PC-3 (cell line): ENCODE data around the gene ATP1B4. TPM values are rescaled to one million over a fixed set of nuclear protein-coding genes. Genes with fewer than 3 reads are reported as not detected.
A peak's percentile ranks its signal among the peaks of the same experiment; 100 is the strongest.

Experiments
- ATAC-seq: fragments of 200-7000 bp; cut with Tn5 transposase; 2 replicates; pipeline ENCODE4 v1.9.1; 2020; ENCODE audit warnings: mild to moderate bottlenecking, moderate library complexity
- BruUV-seq: library from RNA; stranded (reverse); fragments of 400-500 nt; replicated peaks from 2 replicates; lab custom pipeline; 2021; lab: Mats Ljungman, UMichigan
- CTCF ChIA-PET: fragments of 300-600 bp; sonication (Branson Sonifier 250); formaldehyde crosslinking; loops from one replicate; lab custom pipeline; 2022; ENCODE audit warnings: antibody characterized with exemption; lab: Charles Lee
- POLR2A ChIA-PET: fragments of 300-600 bp; sonication (Branson Sonifier 250); formaldehyde crosslinking; loops from one replicate; lab custom pipeline; 2022; ENCODE audit warnings: antibody characterized with exemption; ENCODE audit not compliant: unreplicated experiment; lab: Charles Lee
- DNase-seq: peaks from one replicate; pipeline ENCODE4 v3.0.0-alpha.2; 2015
- H2AFZ ChIP-seq: fragments of 300-600 bp; sonication (generic); 2 replicates; pipeline ENCODE4 v1.6.0; 2016; ENCODE audit warnings: antibody characterized with exemption, low read length
- H3F3A ChIP-seq: fragments of 300-600 bp; sonication (generic); one replicate; pipeline ENCODE4 v1.6.0; 2017; ENCODE audit warnings: antibody characterized with exemption, low read length, control low read depth, mild to moderate bottlenecking; ENCODE audit not compliant: unreplicated experiment
- H3K27ac ChIP-seq: fragments of 300-600 bp; sonication (generic); 2 replicates; pipeline ENCODE4 v1.5.1; 2016; ENCODE audit warnings: mild to moderate bottlenecking, low read length
- H3K27me3 ChIP-seq: fragments of 300-600 bp; sonication (generic); 2 replicates; pipeline ENCODE4 v1.6.1; 2016; ENCODE audit warnings: low read length, mixed read lengths
- H3K36me3 ChIP-seq: fragments of 300-600 bp; sonication (generic); 2 replicates; pipeline ENCODE4 v1.6.1; 2016; ENCODE audit warnings: low read depth, mixed run types, low read length, mixed read lengths
- H3K4me1 ChIP-seq: fragments of 300-600 bp; sonication (generic); 2 replicates; pipeline ENCODE4 v1.5.1; 2016; ENCODE audit warnings: low read length; ENCODE audit not compliant: insufficient read depth
- H3K4me2 ChIP-seq: fragments of 300-600 bp; sonication (generic); 2 replicates; pipeline ENCODE4 v1.6.0; 2016; ENCODE audit warnings: low read length
- H3K4me3 ChIP-seq: fragments of 300-600 bp; sonication (generic); 2 replicates; pipeline ENCODE4 v1.5.1; 2016; ENCODE audit warnings: mild to moderate bottlenecking, low read length, mixed read lengths
- H3K79me2 ChIP-seq: fragments of 300-600 bp; sonication (generic); 2 replicates; pipeline ENCODE4 v1.6.1; 2017; ENCODE audit warnings: low read length, mixed read lengths
- H3K9ac ChIP-seq: fragments of 300-600 bp; sonication (generic); 2 replicates; pipeline ENCODE4 v1.6.0; 2016; ENCODE audit warnings: mild to moderate bottlenecking, low read length
- H3K9me2 ChIP-seq: fragments of 300-600 bp; sonication (generic); replicated peaks from 2 replicates; pipeline ENCODE4 v1.6.1; 2016; ENCODE audit warnings: mixed run types, low read length, mixed read lengths
- H3K9me3 ChIP-seq: fragments of 300-600 bp; sonication (generic); 2 replicates; pipeline ENCODE4 v1.6.1; 2016; ENCODE audit warnings: low read length, mixed read lengths
- H4K20me1 ChIP-seq: fragments of 300-600 bp; sonication (generic); 2 replicates; pipeline ENCODE4 v1.6.1; 2016; ENCODE audit warnings: low read length, mixed read lengths
- EZH2 ChIP-seq: fragments of 300-600 bp; sonication (generic); IDR thresholded peaks from one replicate; pipeline ENCODE4 v1.6.1; 2017; ENCODE audit warnings: antibody characterized with exemption, mild to moderate bottlenecking, low read length; ENCODE audit not compliant: unreplicated experiment
- EZH2phosphoT487 ChIP-seq: fragments of 300-600 bp; sonication (generic); IDR thresholded peaks from 2 replicates; pipeline ENCODE4 v1.6.1; 2018; ENCODE audit warnings: mild to moderate bottlenecking, antibody characterized with exemption, low read length, borderline replicate concordance
- intact Hi-C: fragments of 100-400 bp; cut with micrococcal nuclease; formaldehyde crosslinking; loops from 2 replicates; pipeline ENCODE4 v1.9.0; 2023
- total RNA-seq: library from RNA; depleted of rRNA; stranded (reverse); fragments of >200 nt; gene quantifications from 2 replicates; pipeline ENCODE4 v1.2.3, GENCODE V29; 2014
- TF ChIP-seq, protein P1 (sequence below): fragments of 300-600 bp; sonication (generic); conservative IDR thresholded peaks from 2 replicates; pipeline ENCODE4 v1.5.1; 2017; ENCODE audit warnings: antibody characterized with exemption, low read depth, mild to moderate bottlenecking, low read length

ATP1B4 gene
- total RNA-seq, 1 experiment from 2014 or later: not detected

GRCh38 chrX:120365320-120365719 is 3.4 kb downstream of the ATP1B4 start:
- no peak overlapping the region for H3K27ac ChIP-seq
- H4K20me1 ChIP-seq: no peaks in the 10 kb centered on the region
- POLR2A ChIA-PET: no interaction called here
- no TSS peak for BruUV-seq
- CTCF ChIA-PET: interaction anchor here (0.5 kb wide), 1 partner anchor 66 kb away, joined by 4 read pairs; no protein-coding TSS in a partner anchor
- H3K36me3 ChIP-seq: no peaks in the 10 kb centered on the region
- no peak overlapping the region for H3K9ac ChIP-seq
- DNase-seq (peak; percentile 46), ATAC-seq (no peak)
- H3K4me1 ChIP-seq: no peaks in the 10 kb centered on the region
- intact Hi-C loops: no loop called here
- H3K79me2 ChIP-seq: no peaks in the 10 kb centered on the region
- no peaks in the 10 kb centered on the region for H3K9me3 ChIP-seq
- no peaks in the 10 kb centered on the region for H3K9me2 ChIP-seq
- H2AFZ ChIP-seq: no peak overlapping the region
- no peak overlapping the region for H3K4me2 ChIP-seq
- no peak overlapping the region for H3K4me3 ChIP-seq
- 0 out of 2 replicates have a peak, but pooled peaks cover 1% of the 10 kb centered on the region for H3K27me3 ChIP-seq
- TF ChIP-seq, protein P1, sequence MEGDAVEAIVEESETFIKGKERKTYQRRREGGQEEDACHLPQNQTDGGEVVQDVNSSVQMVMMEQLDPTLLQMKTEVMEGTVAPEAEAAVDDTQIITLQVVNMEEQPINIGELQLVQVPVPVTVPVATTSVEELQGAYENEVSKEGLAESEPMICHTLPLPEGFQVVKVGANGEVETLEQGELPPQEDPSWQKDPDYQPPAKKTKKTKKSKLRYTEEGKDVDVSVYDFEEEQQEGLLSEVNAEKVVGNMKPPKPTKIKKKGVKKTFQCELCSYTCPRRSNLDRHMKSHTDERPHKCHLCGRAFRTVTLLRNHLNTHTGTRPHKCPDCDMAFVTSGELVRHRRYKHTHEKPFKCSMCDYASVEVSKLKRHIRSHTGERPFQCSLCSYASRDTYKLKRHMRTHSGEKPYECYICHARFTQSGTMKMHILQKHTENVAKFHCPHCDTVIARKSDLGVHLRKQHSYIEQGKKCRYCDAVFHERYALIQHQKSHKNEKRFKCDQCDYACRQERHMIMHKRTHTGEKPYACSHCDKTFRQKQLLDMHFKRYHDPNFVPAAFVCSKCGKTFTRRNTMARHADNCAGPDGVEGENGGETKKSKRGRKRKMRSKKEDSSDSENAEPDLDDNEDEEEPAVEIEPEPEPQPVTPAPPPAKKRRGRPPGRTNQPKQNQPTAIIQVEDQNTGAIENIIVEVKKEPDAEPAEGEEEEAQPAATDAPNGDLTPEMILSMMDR: peak; percentile 64
- no peak for TF ChIP-seq EZH2
- TF ChIP-seq EZH2phosphoT487: no peak
- no peaks in the 10 kb centered on the region for H3F3A ChIP-seq

DNA sequence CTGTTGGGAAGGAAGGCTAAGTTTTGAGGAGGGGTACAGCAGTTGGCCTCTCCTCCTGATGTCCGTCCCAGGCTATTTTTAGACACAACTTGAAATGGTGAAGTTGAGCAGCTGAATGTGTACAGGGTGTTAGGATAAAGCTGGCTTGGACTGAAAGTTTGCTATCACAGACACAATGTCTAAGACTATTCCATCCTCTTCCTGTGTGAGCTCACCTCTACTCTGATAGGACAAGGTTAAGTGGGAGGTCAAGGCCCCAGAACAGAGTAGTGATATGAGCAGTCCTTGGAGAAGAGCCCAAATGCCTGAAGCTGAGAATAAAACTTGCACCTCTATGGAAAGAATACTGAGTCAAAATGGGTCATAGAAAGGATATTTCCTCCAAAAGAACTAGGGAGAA is 4.1 kb downstream of the ATP1B4 start:
- TF ChIP-seq EZH2phosphoT487 (no peak), EZH2 (no peak)
- TF ChIP-seq, protein P1: no peak
- H3K9ac ChIP-seq: no peak overlapping the region

GRCh38 chrX:120366794-120367193 is 4.9 kb downstream of the ATP1B4 start:
- Histone ChIP-seq H3F3A (no peaks in the 10 kb centered on the region), H3K4me3 (no peak overlapping the region), H3K36me3 (no peaks in the 10 kb centered on the region), H3K9ac (no peak overlapping the region), H3K4me1 (no peaks in the 10 kb centered on the region), H3K27ac (no peak overlapping the region), H3K9me2 (no peaks in the 10 kb centered on the region), H3K79me2 (no peaks in the 10 kb centered on the region), H3K9me3 (no peaks in the 10 kb centered on the region), H3K4me2 (no peak overlapping the region), H4K20me1 (no peaks in the 10 kb centered on the region), H3K27me3 (peaks cover 11% of the 10 kb centered on the region; the same call in 1 of the 2 replicates), H2AFZ (no peak overlapping the region)
- POLR2A ChIA-PET: no interaction called here
- CTCF ChIA-PET: no interaction called here
- intact Hi-C loops: no loop called here
- BruUV-seq: no TSS peak
- no peak for ATAC-seq
- TF ChIP-seq EZH2 (no peak), EZH2phosphoT487 (no peak)
- TF ChIP-seq, protein P1: no peak
- no peak for DNase-seq

More for the DNA sequence above, 4.1 kb downstream of the ATP1B4 start:
- H3K27me3 ChIP-seq: peaks cover 7% of the 10 kb centered on the region; the same call in 1 of the 2 replicates
- no TSS peak for BruUV-seq
- POLR2A ChIA-PET: no interaction called here
- H3K4me1 ChIP-seq: no peaks in the 10 kb centered on the region
- H3K4me2 ChIP-seq: no peak overlapping the region
- ATAC-seq (no peak), DNase-seq (no peak)
- CTCF ChIA-PET: no interaction called here
- H3K9me2 ChIP-seq: no peaks in the 10 kb centered on the region
- no peak overlapping the region for H2AFZ ChIP-seq
- H3K36me3 ChIP-seq: no peaks in the 10 kb centered on the region
- no peak overlapping the region for H3K4me3 ChIP-seq
- intact Hi-C loops: no loop called here
- H3K27ac ChIP-seq: no peak overlapping the region
- H3F3A ChIP-seq: no peaks in the 10 kb centered on the region
- no peaks in the 10 kb centered on the region for H3K79me2 ChIP-seq
- no peaks in the 10 kb centered on the region for H3K9me3 ChIP-seq
- H4K20me1 ChIP-seq: no peaks in the 10 kb centered on the region
